H1 (cell line): ENCODE results near the gene ASCL5. TPM values are rescaled to one million over a fixed set of nuclear protein-coding genes. Genes with fewer than 3 reads are reported as not detected.

Experiments used
- CTCF ChIA-PET: fragments of 300-600 bp; sonication (Branson Sonifier 250); formaldehyde crosslinking; loops from one replicate; lab custom pipeline; 2021; ENCODE audit not compliant: partially characterized antibody; lab: Charles Lee
- POLR2A ChIA-PET: fragments of 300-600 bp; sonication (Branson Sonifier 250); formaldehyde crosslinking; loops from one replicate; lab custom pipeline; 2021; ENCODE audit warnings: inconsistent platforms; ENCODE audit not compliant: partially characterized antibody; lab: Charles Lee
- DNase-seq, 2 experiments: peaks; one replicate each; pipeline versions ENCODE4 v3.0.0 to v3.0.0-alpha.2; 2010 to 2022; ENCODE audit warnings: low spot score in 2 of 2, low read depth in 1 of 2, mixed read lengths in 1 of 2
- FAIRE-seq: peaks from 2 replicates; lab custom pipeline; 2011; peaks lifted over from hg19 to GRCh38; lab: Jason Lieb, UNC
- H2AFZ ChIP-seq: 2 replicates; pipeline ENCODE4 v1.8.1; 2012; ENCODE audit warnings: low read length, inconsistent platforms
- H2AK5ac ChIP-seq: 2 replicates; pipeline ENCODE4 v1.6.1; 2013; ENCODE audit warnings: low read depth, low read length
- H2BK120ac ChIP-seq: replicated peaks from 2 replicates; pipeline ENCODE3; 2013; ENCODE audit warnings: low read depth, low read length, inconsistent platforms
- H2BK12ac ChIP-seq: 2 replicates; pipeline ENCODE4 v1.6.1; 2013; ENCODE audit warnings: low read depth, low read length
- H2BK15ac ChIP-seq: 2 replicates; pipeline ENCODE4 v1.6.1; 2013; ENCODE audit warnings: low read length
- H2BK20ac ChIP-seq: 2 replicates; pipeline ENCODE4 v1.6.1; 2013; ENCODE audit warnings: low read length
- H2BK5ac ChIP-seq: 2 replicates; pipeline ENCODE4 v1.6.1; 2013; ENCODE audit warnings: low read depth, low read length
- H3K14ac ChIP-seq: 2 replicates; pipeline ENCODE4 v1.6.1; 2013; ENCODE audit warnings: inconsistent platforms; ENCODE audit not compliant: insufficient read length
- H3K18ac ChIP-seq: 2 replicates; pipeline ENCODE4 v1.6.1; 2013; ENCODE audit warnings: low read length; ENCODE audit errors: extremely low read depth
- H3K23ac ChIP-seq: 2 replicates; pipeline ENCODE4 v1.6.1; 2013; ENCODE audit warnings: inconsistent platforms; ENCODE audit not compliant: insufficient read length
- H3K23me2 ChIP-seq: 2 replicates; pipeline ENCODE4 v1.6.1; 2013; ENCODE audit warnings: low read depth, low read length
- H3K27ac ChIP-seq: 2 replicates; pipeline ENCODE4 v1.6.1; 2011; ENCODE audit warnings: low read depth, low read length, inconsistent platforms
- H3K27me3 ChIP-seq, 4 experiments: replicated peaks in 1 of 4; 1 replicate in 1 of 4; 2 replicates in 3 of 4; pipeline versions ENCODE4 v1.6.1 to v1.8.1; 2011 to 2013; ENCODE audit warnings: low read length in 3 of 4, mild to moderate bottlenecking in 3 of 4, inconsistent platforms in 2 of 4, mixed read lengths in 2 of 4, moderate library complexity in 1 of 4; ENCODE audit not compliant: control insufficient read depth in 3 of 4, insufficient read depth in 3 of 4; ENCODE audit errors: extremely low read depth in 1 of 4
- H3K36me3 ChIP-seq, 4 experiments: 2 replicates each; pipeline versions ENCODE4 v1.6.1 to v1.8.1; 2011 to 2013; ENCODE audit warnings: mild to moderate bottlenecking in 4 of 4, low read length in 3 of 4, moderate library complexity in 2 of 4, control low read depth in 1 of 4, inconsistent platforms in 1 of 4; ENCODE audit not compliant: insufficient read depth in 4 of 4, control insufficient read depth in 2 of 4
- H3K4ac ChIP-seq: replicated peaks from 2 replicates; pipeline ENCODE3; 2013; ENCODE audit warnings: low read length, low read depth, mixed read lengths, inconsistent platforms; ENCODE audit not compliant: insufficient read length
- H3K4me1 ChIP-seq, 4 experiments: replicated peaks in 1 of 4; 1 replicate in 1 of 4; 2 replicates in 3 of 4; pipeline versions ENCODE4 v1.6.1 to v1.8.1; 2011 to 2013; ENCODE audit warnings: low read length in 3 of 4, inconsistent platforms in 2 of 4, mixed read lengths in 1 of 4; ENCODE audit not compliant: insufficient read depth in 4 of 4, control insufficient read depth in 3 of 4
- H3K4me2 ChIP-seq, 2 experiments: 2 replicates each; pipeline versions ENCODE4 v1.6.1 to v1.8.1; 2011 to 2013; ENCODE audit warnings: low read depth in 2 of 2, low read length in 2 of 2, control low read depth in 1 of 2, inconsistent platforms in 1 of 2, mild to moderate bottlenecking in 1 of 2; ENCODE audit not compliant: insufficient read depth in 1 of 2
- H3K4me3 ChIP-seq, 4 experiments: fragments of 200-600, 300-600 bp in 1 of 4; sonication (generic), shearing (Covaris generic), sonication (Bioruptor Twin) in 1 of 4; 2 replicates each; pipeline versions ENCODE4 v1.5.1 to v1.8.1; 2011 to 2016; ENCODE audit warnings: low read length in 4 of 4, low read depth in 3 of 4, control low read depth in 2 of 4, inconsistent platforms in 2 of 4, mild to moderate bottlenecking in 2 of 4, mixed read lengths in 1 of 4, moderate library complexity in 1 of 4; ENCODE audit not compliant: insufficient read depth in 2 of 4; ENCODE audit errors: extremely low read depth in 1 of 4
- H3K56ac ChIP-seq: replicated peaks from 2 replicates; pipeline ENCODE3; 2013; ENCODE audit warnings: low read depth, mild to moderate bottlenecking, mixed read lengths, low read length, inconsistent platforms; ENCODE audit not compliant: insufficient read length
- H3K79me1 ChIP-seq: 2 replicates; pipeline ENCODE4 v1.6.1; 2013; ENCODE audit warnings: low read depth, low read length, control low read depth
- H3K79me2 ChIP-seq, 2 experiments: 2 replicates each; pipeline versions ENCODE4 v1.6.1 to v1.8.1; 2012 to 2013; ENCODE audit warnings: low read length in 2 of 2, mild to moderate bottlenecking in 2 of 2, inconsistent platforms in 1 of 2; ENCODE audit not compliant: insufficient read depth in 2 of 2, control insufficient read depth in 1 of 2
- H3K9ac ChIP-seq, 4 experiments: replicated peaks in 1 of 4; 1 replicate in 1 of 4; 2 replicates in 3 of 4; pipeline versions ENCODE4 v1.6.1 to v1.8.1; 2011 to 2013; ENCODE audit warnings: low read depth in 3 of 4, low read length in 3 of 4, control low read depth in 2 of 4, mild to moderate bottlenecking in 2 of 4, moderate library complexity in 2 of 4, inconsistent platforms in 1 of 4; ENCODE audit errors: extremely low read depth in 1 of 4
- H3K9me3 ChIP-seq, 2 experiments: 2 replicates each; pipeline versions ENCODE4 v1.6.1 to v1.8.1; 2012 to 2013; ENCODE audit warnings: mild to moderate bottlenecking in 2 of 2, moderate library complexity in 2 of 2, control low read depth in 1 of 2, inconsistent platforms in 1 of 2, low read depth in 1 of 2, low read length in 1 of 2, mixed read lengths in 1 of 2; ENCODE audit not compliant: insufficient read depth in 2 of 2
- H4K20me1 ChIP-seq, 2 experiments: replicated peaks in 1 of 2; 2 replicates each; pipeline versions ENCODE3 to v1.8.1; 2011 to 2013; ENCODE audit warnings: inconsistent platforms in 2 of 2, low read length in 2 of 2, mild to moderate bottlenecking in 1 of 2; ENCODE audit not compliant: insufficient read depth in 2 of 2, control insufficient read depth in 1 of 2
- H4K5ac ChIP-seq: 2 replicates; pipeline ENCODE4 v1.6.1; 2013; ENCODE audit warnings: low read length, low read depth, mixed read lengths, inconsistent platforms; ENCODE audit not compliant: insufficient read length
- H4K8ac ChIP-seq: 2 replicates; pipeline ENCODE4 v1.8.0; 2013; ENCODE audit warnings: mild to moderate bottlenecking, moderate library complexity, low read length, inconsistent platforms; ENCODE audit not compliant: insufficient read depth; ENCODE audit errors: extremely low read depth
- H4K91ac ChIP-seq: replicated peaks from 2 replicates; pipeline ENCODE3; 2013; ENCODE audit warnings: low read length, mixed read lengths, inconsistent platforms; ENCODE audit not compliant: insufficient read length
- BACH1 ChIP-seq: IDR thresholded peaks from 2 replicates; pipeline ENCODE4 v1.6.1; 2012; ENCODE audit warnings: low read length, improper control_type of control experiment
- FOSL1 ChIP-seq: IDR thresholded peaks from 2 replicates; pipeline ENCODE4 v1.6.1; 2011; ENCODE audit warnings: mild to moderate bottlenecking, low read depth, low read length, moderate library complexity; ENCODE audit not compliant: insufficient read depth
- NANOG ChIP-seq: IDR thresholded peaks from 2 replicates; pipeline ENCODE4 v1.6.1; 2011; ENCODE audit warnings: low read length, low read depth, mild to moderate bottlenecking, inconsistent platforms; ENCODE audit not compliant: insufficient read depth, poor library complexity, severe bottlenecking
- PHF8 ChIP-seq: fragments of 200-600 bp; sonication (generic); conservative IDR thresholded peaks from 2 replicates; pipeline ENCODE4 v1.7.1; 2012; ENCODE audit warnings: low read depth, mild to moderate bottlenecking, inconsistent platforms, low read length, moderate library complexity
- YY1 ChIP-seq: IDR thresholded peaks from 2 replicates; pipeline ENCODE4 v1.6.1; 2011; ENCODE audit warnings: low read depth, mild to moderate bottlenecking, low read length
- WGBS, 2 experiments: shearing (Covaris generic) in 1 of 2; methylation state at CpG; one replicate each; pipeline versions ENCODE4 v1.1.6 to v1.1.7; 2013 to 2015; ENCODE audit warnings: low lambda C conversion rate in 2 of 2, mixed read lengths in 2 of 2, inconsistent platforms in 1 of 2, low coverage in 1 of 2, missing lambda C conversion rate in 1 of 2; ENCODE audit not compliant: insufficient replicate concordance in 2 of 2, insufficient coverage in 1 of 2, insufficient read length in 1 of 2; ENCODE audit errors: extremely low coverage in 1 of 2, missing lambda C conversion rate in 1 of 2; 5-methylcytosine and 5-hydroxymethylcytosine counted together
- polyA plus RNA-seq, 7 experiments: library from polyadenylated mRNA; depleted of rRNA in 3 of 7; stranded (reverse) in 5 of 7; unstranded in 2 of 7; fragments of >200 nt in 5 of 7; fragments of 200-250 nt in 2 of 7; gene quantifications; 1 replicate in 5 of 7; 2 replicates in 1 of 7; 4 replicates in 1 of 7; pipeline versions ENCODE4 v1.2.1 to v1.2.3, GENCODE V29; 2011 to 2013; ENCODE audit warnings: missing spikeins in 2 of 7, mixed read lengths in 2 of 7
- total RNA-seq: library from RNA; stranded (reverse); fragmentation: NEBNext Ultra II Directional; extraction: Animal tissue kit (Norgen Biotek cat#: 25700); gene quantifications from 2 replicates; pipeline ENCODE4 v1.2.1, GENCODE V29; 2021

Gene ASCL5
- total and polyA plus RNA-seq, 2 of the 8 experiments (the other 6 are each of a cell fraction or from before 2014, with no cell fraction given), result 0.29 to 0.41 TPM

GRCh38 chr1:201109651-201110050 is 17.3 kb downstream of the ASCL5 start:
- Histone ChIP-seq H3K56ac (no peak overlapping the region), H3K9me3 (no peaks in the 10 kb centered on the region), H3K9ac (no peak overlapping the region), H3K27me3 (peaks cover 0 to 7% (median 4%) of the 10 kb centered on the region in 4 experiments; a peak in 4 of 7 replicates), H2AFZ (no peak overlapping the region), H2BK20ac (no peak overlapping the region), H3K79me2 (no peaks in the 10 kb centered on the region), H4K5ac (no peak overlapping the region), H3K18ac (no peak overlapping the region), H3K4me1 (peaks cover 0 to 9% (median 3%) of the 10 kb centered on the region in 4 experiments; a peak in 3 of 7 replicates), H3K36me3 (no peaks in the 10 kb centered on the region), H4K8ac (no peak overlapping the region), H4K91ac (no peak overlapping the region), H3K23me2 (peaks cover 4% of the 10 kb centered on the region; the same call in 1 of the 2 replicates), H3K4me3 (no peak overlapping the region), H3K23ac (no peak overlapping the region), H2BK5ac (no peak overlapping the region), H2BK12ac (no peak overlapping the region), H3K4me2 (no peak overlapping the region), H4K20me1 (no peaks in the 10 kb centered on the region), H3K79me1 (no peaks in the 10 kb centered on the region), H2BK15ac (no peak overlapping the region), H3K4ac (no peak overlapping the region), H2AK5ac (no peak overlapping the region), H2BK120ac (no peak overlapping the region), H3K14ac (no peak overlapping the region), H3K27ac (no peak overlapping the region)
- FAIRE-seq (no peak), DNase-seq (no peak)
- ChIA-PET POLR2A (interaction anchor here (1.0 kb wide), 1 partner anchor 24 kb away, joined by 6 read pairs; no protein-coding TSS in a partner anchor), CTCF (interaction anchor here (0.9 to 5.9 kb wide), 5 partner anchors 10 to 138 kb away, joined by 3 to 44 read pairs (median 15); no protein-coding TSS in a partner anchor)
- WGBS, 2 experiments, result 69% methylated on average over 1 of the region's 1 CpG; no CpG with 5 or more reads in 1 of the 2 experiments
- TF ChIP-seq FOSL1 (no peak), BACH1 (no peak), NANOG (no peak), YY1 (no peak), PHF8 (no peak)
